MM.1S (cell line): ENCODE measurements around the gene PSTPIP2.

Experiments
- DNase-seq: peaks from one replicate; pipeline ENCODE4 v3.0.0-alpha.2; 2015
- H2AFZ ChIP-seq: fragments of 300-600 bp; sonication (generic); 2 replicates; pipeline ENCODE4 v1.6.0; 2016; ENCODE audit warnings: antibody characterized with exemption, low read length
- H3F3A ChIP-seq: fragments of 300-600 bp; sonication (generic); 2 replicates; pipeline ENCODE4 v1.6.1; 2016; ENCODE audit warnings: mild to moderate bottlenecking, antibody characterized with exemption, low read length, moderate library complexity, mixed read lengths; ENCODE audit not compliant: insufficient read depth
- H3K27ac ChIP-seq: fragments of 300-600 bp; sonication (generic); 2 replicates; pipeline ENCODE4 v1.5.1; 2016; ENCODE audit warnings: mild to moderate bottlenecking, low read length
- H3K27me3 ChIP-seq: fragments of 300-600 bp; sonication (generic); replicated peaks from 2 replicates; pipeline ENCODE4 v1.6.0; 2016; ENCODE audit warnings: low read length; ENCODE audit not compliant: insufficient read depth
- H3K36me3 ChIP-seq: fragments of 300-600 bp; sonication (generic); replicated peaks from 2 replicates; pipeline ENCODE4 v1.6.1; 2016; ENCODE audit warnings: mild to moderate bottlenecking, low read length, mixed read lengths; ENCODE audit not compliant: insufficient read depth
- H3K4me1 ChIP-seq: fragments of 300-600 bp; sonication (generic); 2 replicates; pipeline ENCODE4 v1.6.1; 2016; ENCODE audit warnings: low read length, mixed read lengths
- H3K4me2 ChIP-seq: fragments of 300-600 bp; sonication (generic); 2 replicates; pipeline ENCODE4 v1.6.0; 2016; ENCODE audit warnings: low read depth, low read length
- H3K4me3 ChIP-seq: fragments of 300-600 bp; sonication (generic); 2 replicates; pipeline ENCODE4 v1.5.1; 2016; ENCODE audit warnings: low read length, mixed read lengths
- H3K79me2 ChIP-seq: fragments of 300-600 bp; sonication (generic); 2 replicates; pipeline ENCODE4 v1.6.1; 2016; ENCODE audit warnings: mixed run types, low read length, mixed read lengths
- H3K9ac ChIP-seq: fragments of 300-600 bp; sonication (generic); 2 replicates; pipeline ENCODE4 v1.6.1; 2016; ENCODE audit warnings: low read length, mixed read lengths
- H3K9me2 ChIP-seq: fragments of 300-600 bp; sonication (generic); replicated peaks from 2 replicates; pipeline ENCODE4 v1.6.1; 2016; ENCODE audit warnings: mild to moderate bottlenecking, low read length, mixed read lengths; ENCODE audit not compliant: insufficient read depth
- H3K9me3 ChIP-seq: fragments of 300-600 bp; sonication (generic); replicated peaks from 2 replicates; pipeline ENCODE4 v1.6.1; 2016; ENCODE audit warnings: mild to moderate bottlenecking, low read length, mixed read lengths; ENCODE audit not compliant: insufficient read depth
- H4K20me1 ChIP-seq: fragments of 300-600 bp; sonication (generic); 2 replicates; pipeline ENCODE4 v1.6.1; 2016; ENCODE audit warnings: mild to moderate bottlenecking, low read length, moderate library complexity, mixed read lengths; ENCODE audit not compliant: insufficient read depth
- EZH2 ChIP-seq: fragments of 300-600 bp; sonication (generic); optimal IDR thresholded peaks from 2 replicates; pipeline ENCODE3; 2017; ENCODE audit warnings: low read depth, mild to moderate bottlenecking, antibody characterized with exemption, low read length, mixed read lengths
- EZH2phosphoT487 ChIP-seq: fragments of 300-600 bp; sonication (generic); IDR thresholded peaks from 2 replicates; pipeline ENCODE4 v1.6.1; 2018; ENCODE audit warnings: antibody characterized with exemption, low read length
- TF ChIP-seq, protein P1 (sequence below): fragments of 300-600 bp; sonication (generic); IDR thresholded peaks from 2 replicates; pipeline ENCODE4 v1.5.1; 2016; ENCODE audit warnings: antibody characterized with exemption, low read length, mixed read lengths

PSTPIP2 gene

DNA sequence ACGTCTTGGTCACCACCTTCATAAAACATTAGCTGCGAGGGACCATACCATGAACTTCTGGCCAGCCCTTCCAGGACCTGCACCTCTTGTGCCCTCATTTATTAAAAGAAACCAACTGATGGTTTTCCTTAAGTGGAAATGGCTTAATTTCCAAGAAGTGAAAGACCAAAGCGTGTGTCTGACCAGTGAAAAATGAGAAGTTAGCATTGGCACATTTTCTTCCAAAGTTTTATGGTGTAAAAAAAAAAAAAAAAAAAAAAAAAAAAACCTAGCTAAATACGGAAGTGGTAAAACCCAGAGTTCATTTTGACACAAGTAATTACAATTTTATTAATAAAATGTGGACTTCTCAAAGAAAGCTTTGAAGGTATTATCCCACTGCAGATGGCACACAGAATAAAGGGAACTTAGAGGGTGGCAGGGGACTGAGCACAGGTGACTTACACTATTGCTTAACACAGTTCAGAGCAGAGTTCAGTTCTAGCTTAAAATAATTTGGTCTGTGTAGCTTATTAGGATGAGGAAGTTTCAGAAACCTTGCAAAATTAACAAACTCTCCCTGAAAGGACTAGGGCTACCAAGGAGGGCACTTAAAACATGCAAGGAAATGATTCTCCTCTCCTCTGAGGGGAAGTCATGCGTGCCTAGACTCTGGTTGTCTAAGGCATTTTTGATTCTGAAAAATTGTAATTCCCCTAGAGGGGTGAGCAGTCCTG, 62.8 kb downstream of the PSTPIP2 start:
- H3K27ac ChIP-seq = no peak overlapping the region
- H3K36me3 ChIP-seq = no peaks in the 10 kb centered on the region
- no peak overlapping the region for H3K9ac ChIP-seq
- H3K27me3 ChIP-seq = no peaks in the 10 kb centered on the region
- no peaks in the 10 kb centered on the region for H3K9me2 ChIP-seq
- no peaks in the 10 kb centered on the region for H3K9me3 ChIP-seq
- H3K4me2 ChIP-seq = no peak overlapping the region
- no peak overlapping the region for H2AFZ ChIP-seq
- no peak overlapping the region for H3K4me3 ChIP-seq
- TF ChIP-seq, protein P1, sequence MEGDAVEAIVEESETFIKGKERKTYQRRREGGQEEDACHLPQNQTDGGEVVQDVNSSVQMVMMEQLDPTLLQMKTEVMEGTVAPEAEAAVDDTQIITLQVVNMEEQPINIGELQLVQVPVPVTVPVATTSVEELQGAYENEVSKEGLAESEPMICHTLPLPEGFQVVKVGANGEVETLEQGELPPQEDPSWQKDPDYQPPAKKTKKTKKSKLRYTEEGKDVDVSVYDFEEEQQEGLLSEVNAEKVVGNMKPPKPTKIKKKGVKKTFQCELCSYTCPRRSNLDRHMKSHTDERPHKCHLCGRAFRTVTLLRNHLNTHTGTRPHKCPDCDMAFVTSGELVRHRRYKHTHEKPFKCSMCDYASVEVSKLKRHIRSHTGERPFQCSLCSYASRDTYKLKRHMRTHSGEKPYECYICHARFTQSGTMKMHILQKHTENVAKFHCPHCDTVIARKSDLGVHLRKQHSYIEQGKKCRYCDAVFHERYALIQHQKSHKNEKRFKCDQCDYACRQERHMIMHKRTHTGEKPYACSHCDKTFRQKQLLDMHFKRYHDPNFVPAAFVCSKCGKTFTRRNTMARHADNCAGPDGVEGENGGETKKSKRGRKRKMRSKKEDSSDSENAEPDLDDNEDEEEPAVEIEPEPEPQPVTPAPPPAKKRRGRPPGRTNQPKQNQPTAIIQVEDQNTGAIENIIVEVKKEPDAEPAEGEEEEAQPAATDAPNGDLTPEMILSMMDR = no peak
- no peak for TF ChIP-seq EZH2phosphoT487
- TF ChIP-seq EZH2 = no peak
- H3K4me1 ChIP-seq = peaks cover 11% of the 10 kb centered on the region
- DNase-seq = no peak
- H4K20me1 ChIP-seq = no peaks in the 10 kb centered on the region
- no peaks in the 10 kb centered on the region for H3K79me2 ChIP-seq
- H3F3A ChIP-seq = no peaks in the 10 kb centered on the region

DNA sequence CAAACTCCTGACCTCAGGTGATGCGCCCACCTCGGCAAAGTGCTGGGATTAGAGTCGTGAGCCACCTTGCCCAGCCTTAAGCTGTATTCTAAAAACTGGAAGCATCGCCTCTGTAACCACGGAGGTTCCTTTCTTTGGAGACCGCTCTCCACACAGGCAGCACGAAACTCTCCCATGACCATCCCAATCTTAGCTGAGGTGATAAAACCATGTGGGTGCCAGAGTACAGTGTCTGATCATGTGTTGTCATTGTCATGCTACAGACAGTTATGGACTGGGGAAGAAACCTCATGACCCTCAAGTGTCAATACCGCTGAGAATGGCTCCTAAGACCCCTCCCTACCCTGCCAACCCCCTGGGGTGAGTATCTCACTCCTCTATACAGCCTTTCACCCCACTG, 63.5 kb downstream of the PSTPIP2 start:
- TF ChIP-seq EZH2phosphoT487 (no peak), EZH2 (no peak)
- TF ChIP-seq, protein P1 = no peak
- Histone ChIP-seq H3K9me2 (no peaks in the 10 kb centered on the region), H3K4me3 (no peak overlapping the region), H3K9ac (no peak overlapping the region), H3K27me3 (no peaks in the 10 kb centered on the region), H2AFZ (no peak overlapping the region), H3K36me3 (no peaks in the 10 kb centered on the region), H3K27ac (no peak overlapping the region), H3F3A (no peaks in the 10 kb centered on the region), H3K4me1 (peaks cover 6% of the 10 kb centered on the region), H3K79me2 (no peaks in the 10 kb centered on the region), H3K4me2 (no peak overlapping the region), H3K9me3 (no peaks in the 10 kb centered on the region), H4K20me1 (no peaks in the 10 kb centered on the region)
- no peak for DNase-seq

DNA sequence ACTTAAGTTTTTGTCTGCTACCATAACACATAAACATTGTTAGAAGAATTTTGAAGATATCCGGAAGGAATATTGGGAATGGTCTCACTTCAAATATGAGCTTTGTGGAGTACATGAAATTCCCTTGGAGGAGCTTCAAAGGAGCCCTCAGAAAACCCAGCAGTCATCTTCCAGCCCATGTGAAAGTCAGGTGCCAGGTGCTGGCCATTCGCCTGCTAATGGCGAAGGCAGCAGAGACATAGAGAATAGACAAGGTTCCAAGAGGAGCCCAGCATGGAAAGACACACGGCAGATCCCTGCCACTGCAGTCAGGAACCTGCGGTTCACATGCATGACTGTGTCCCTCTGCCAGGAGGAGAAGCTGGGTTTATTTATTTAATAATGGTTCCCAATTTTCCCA, 64.9 kb downstream of the PSTPIP2 start:
- Histone ChIP-seq H3K4me2 (no peak overlapping the region), H3K79me2 (no peaks in the 10 kb centered on the region), H3K36me3 (no peaks in the 10 kb centered on the region), H3K9ac (no peak overlapping the region), H4K20me1 (no peaks in the 10 kb centered on the region), H3K27me3 (no peaks in the 10 kb centered on the region), H3K27ac (no peak overlapping the region), H3F3A (no peaks in the 10 kb centered on the region), H3K9me3 (no peaks in the 10 kb centered on the region), H3K4me3 (no peak overlapping the region), H2AFZ (no peak overlapping the region), H3K4me1 (no peaks in the 10 kb centered on the region), H3K9me2 (no peaks in the 10 kb centered on the region)
- DNase-seq = no peak
- TF ChIP-seq EZH2phosphoT487 = no peak
- TF ChIP-seq EZH2 = no peak
- TF ChIP-seq, protein P1 = no peak
